Measurements from ENCODE around the gene CDH11.

GRCh38 chr16:64947651-64948050, 174.2 kb downstream of the CDH11 start:
- TF ChIP-seq CTCF (IDR thresholded peaks at IDR 0.05 in 8 of 11, conservative IDR thresholded peaks at IDR 0.05 in 3 of 11) (no peak), POLR2AphosphoS5 (IDR thresholded peaks at IDR 0.05) (no peak)

Data from spleen (tissue), 7 donors.